Lower leg skin (tissue), 3 donors: ENCODE measurements around the gene CYP4A22.

Source experiments
- POLR2A ChIP-seq, 2 donors: fragments of 450-650 bp; IDR thresholded peaks; one replicate each; pipeline ENCODE4 v1.6.1; 2016 to 2017; ENCODE audit warnings: antibody characterized with exemption in 2 of 2, mild to moderate bottlenecking in 1 of 2, moderate library complexity in 1 of 2
- TF ChIP-seq, protein P1 (sequence below), 3 donors: fragments of 450-650 bp; IDR thresholded peaks; one replicate each; pipeline ENCODE4 v1.5.1; 2016; ENCODE audit warnings: antibody characterized with exemption in 3 of 3, mild to moderate bottlenecking in 3 of 3, moderate library complexity in 2 of 3

DNA sequence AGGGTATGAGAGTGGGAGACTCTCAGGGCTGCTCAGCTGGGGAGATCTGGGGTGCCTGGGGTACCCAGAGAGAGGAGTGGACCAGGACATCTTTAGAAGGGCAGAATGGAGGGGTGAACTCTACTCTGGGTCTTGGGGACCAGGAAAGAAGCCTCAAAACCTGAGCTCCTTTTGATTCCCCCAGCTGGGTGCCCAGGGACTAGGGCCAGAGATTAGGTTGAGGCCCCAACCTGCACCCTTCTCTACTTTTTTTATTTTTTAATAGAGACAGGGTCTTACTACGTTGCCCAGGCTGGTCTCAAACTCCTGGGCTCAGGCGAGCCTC, 50.6 kb downstream of the CYP4A22 start:
- TF ChIP-seq, protein P1, sequence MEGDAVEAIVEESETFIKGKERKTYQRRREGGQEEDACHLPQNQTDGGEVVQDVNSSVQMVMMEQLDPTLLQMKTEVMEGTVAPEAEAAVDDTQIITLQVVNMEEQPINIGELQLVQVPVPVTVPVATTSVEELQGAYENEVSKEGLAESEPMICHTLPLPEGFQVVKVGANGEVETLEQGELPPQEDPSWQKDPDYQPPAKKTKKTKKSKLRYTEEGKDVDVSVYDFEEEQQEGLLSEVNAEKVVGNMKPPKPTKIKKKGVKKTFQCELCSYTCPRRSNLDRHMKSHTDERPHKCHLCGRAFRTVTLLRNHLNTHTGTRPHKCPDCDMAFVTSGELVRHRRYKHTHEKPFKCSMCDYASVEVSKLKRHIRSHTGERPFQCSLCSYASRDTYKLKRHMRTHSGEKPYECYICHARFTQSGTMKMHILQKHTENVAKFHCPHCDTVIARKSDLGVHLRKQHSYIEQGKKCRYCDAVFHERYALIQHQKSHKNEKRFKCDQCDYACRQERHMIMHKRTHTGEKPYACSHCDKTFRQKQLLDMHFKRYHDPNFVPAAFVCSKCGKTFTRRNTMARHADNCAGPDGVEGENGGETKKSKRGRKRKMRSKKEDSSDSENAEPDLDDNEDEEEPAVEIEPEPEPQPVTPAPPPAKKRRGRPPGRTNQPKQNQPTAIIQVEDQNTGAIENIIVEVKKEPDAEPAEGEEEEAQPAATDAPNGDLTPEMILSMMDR (IDR thresholded peaks at IDR 0.05) = no peak
- TF ChIP-seq POLR2A (IDR thresholded peaks at IDR 0.05) = no peak
